Ovary (tissue), 9 donors: ENCODE data around the gene OTUD3. TPM values are rescaled to one million over a fixed set of nuclear protein-coding genes. Genes with fewer than 3 reads are reported as not detected.

Experiments used
- DNase-seq, 5 donors: peaks; one replicate each; pipeline ENCODE4 v3.0.0-alpha.2; 2019 to 2020
- H3K27ac ChIP-seq, 2 donors: fragments of 200-600 bp; one replicate each; pipeline versions ENCODE4 v1.5.1 to v1.8.0; 2019 to 2022
- H3K27me3 ChIP-seq: fragments of 200-600 bp; one replicate; pipeline ENCODE4 v1.8.0; 2022
- H3K36me3 ChIP-seq: fragments of 200-600 bp; sonication (generic); one replicate; pipeline ENCODE4 v1.5.1; 2019
- H3K4me1 ChIP-seq: one replicate; pipeline ENCODE4 v1.8.1; 2013; ENCODE audit warnings: mild to moderate bottlenecking, moderate library complexity; ENCODE audit not compliant: insufficient read depth
- H3K4me3 ChIP-seq: fragments of 200-600 bp; sonication (generic); one replicate; pipeline ENCODE4 v1.5.1; 2017
- H3K9me3 ChIP-seq, 2 donors: fragments of 200-600 bp in 1 of 2; sonication (generic) in 1 of 2; one replicate each; pipeline versions ENCODE4 v1.5.1 to v1.8.1; 2013 to 2019; ENCODE audit warnings: mild to moderate bottlenecking in 1 of 2, moderate library complexity in 1 of 2
- CTCF ChIP-seq, 3 donors: fragments of 450-650 bp in 2 of 3; fragments of 200-600 bp in 1 of 3; IDR thresholded peaks; one replicate each; pipeline versions ENCODE4 v1.5.1 to v1.8.0; 2016 to 2022; ENCODE audit warnings: antibody characterized with exemption in 3 of 3, mild to moderate bottlenecking in 1 of 3
- EP300 ChIP-seq: sonication (generic); formaldehyde crosslinking; IDR thresholded peaks from one replicate; pipeline ENCODE4 v1.6.1; 2017; ENCODE audit warnings: antibody characterized with exemption
- POLR2A ChIP-seq: fragments of 450-650 bp; IDR thresholded peaks from one replicate; pipeline ENCODE4 v1.6.1; 2017; ENCODE audit warnings: antibody characterized with exemption, mild to moderate bottlenecking, moderate library complexity
- WGBS, 3 donors: extraction: QIAGEN DNeasy Blood & Tissue Kit in 1 of 3; methylation state at CpG; one replicate each; pipeline versions ENCODE4 v1.1.5 to v1.1.7; 2013 to 2017; 5-methylcytosine and 5-hydroxymethylcytosine counted together
- intact Hi-C, 4 donors: fragments of 100-400 bp; cut with DNase I; formaldehyde crosslinking; loops; one replicate each; pipeline versions ENCODE4 v1.11.0 to v1.15.1; 2022 to 2023
- polyA plus RNA-seq, 2 donors: library from polyadenylated mRNA; stranded (reverse); fragments of 200-250 nt in 1 of 2; fragments of 350-450 nt in 1 of 2; fragmentation: Illumina TruSeq in 1 of 2; extraction: RNeasy Lipid Tissue Mini Kit (QIAGEN cat#74804) in 1 of 2; gene quantifications; one replicate each; pipeline ENCODE4 v1.2.3, GENCODE V29; 2013 to 2014
- total RNA-seq, 7 donors: library from RNA; depleted of rRNA in 2 of 7; stranded (reverse); fragments of >200 nt in 2 of 7; fragmentation: NEBNext Ultra II Directional in 3 of 7; extraction: Animal tissue kit (Norgen Biotek cat#: 25700) in 3 of 7; gene quantifications; one replicate each; pipeline versions ENCODE4 v1.1.0 to v1.2.4, GENCODE V29; 2016 to 2023
- donor health status: DM: no; HTN: no; CAD: no; lungs with moderate emphysema.
- donor health status: DM: no; HTN: no; CAD: no.
- donor health status: Bipolar disorder and iron deficiency.
- donor health status: DM: yes; HTN: yes; CAD: no.
- donor health status: DM: no; HTN: no; CAD: no.
- donor health status: DM: yes; HTN: yes; CAD: no.

OTUD3 gene
- total and polyA plus RNA-seq, 9 donors = 3.0 to 19.7 (median 9.4) TPM

DNA sequence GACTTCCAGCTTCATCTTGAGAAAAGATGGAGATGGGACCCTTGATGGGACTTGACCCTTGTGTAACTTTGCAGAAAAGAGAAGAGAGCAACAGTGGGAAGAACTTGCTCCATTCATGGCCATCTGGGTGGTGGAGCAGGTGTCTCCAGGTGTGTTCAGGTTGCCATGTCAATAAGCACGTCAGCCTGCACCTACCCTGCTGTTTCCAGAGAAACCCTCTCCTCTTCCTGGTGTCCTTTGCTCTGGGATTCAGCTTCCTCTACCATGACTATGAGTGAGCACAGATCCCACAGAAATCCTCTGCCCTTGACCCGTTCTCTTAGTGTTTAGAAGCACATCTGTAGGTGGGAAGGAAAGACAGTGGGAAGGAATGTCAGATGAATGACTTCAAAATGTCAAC is 21.8 kb upstream of the OTUD3 start:
- Histone ChIP-seq H3K9me3 (no peaks in the 10 kb centered on the region), H3K4me3 (no peak overlapping the region), H3K36me3 (no peaks in the 10 kb centered on the region), H3K27me3 (no peaks in the 10 kb centered on the region), H3K4me1 (no peaks in the 10 kb centered on the region), H3K27ac (no peak overlapping the region)
- intact Hi-C loops = no loop called here
- WGBS, 3 donors = 50 to 53% (median 52%) methylated on average over 2 of the region's 2 CpGs
- DNase-seq = no peak
- no peak for TF ChIP-seq POLR2A
- no peak for TF ChIP-seq EP300
- no peak for TF ChIP-seq CTCF (IDR thresholded peaks at IDR 0.05)

GRCh38 chr1:19861034-19861433 is 21.2 kb upstream of the OTUD3 start:
- 51 to 59% (median 54%) methylated on average over 2 of the region's 2 CpGs for WGBS, 3 donors

GRCh38 chr1:19861842-19862530 is 20.2 kb upstream of the OTUD3 start:
- TF ChIP-seq EP300 (no peak), POLR2A (no peak), CTCF (IDR thresholded peaks at IDR 0.05) (no peak)
- intact Hi-C loops = no loop called here
- H3K27me3 ChIP-seq = no peaks in the 10 kb centered on the region
- no peaks in the 10 kb centered on the region for H3K9me3 ChIP-seq
- no peak overlapping the region for H3K27ac ChIP-seq
- H3K4me1 ChIP-seq = no peaks in the 10 kb centered on the region
- no peaks in the 10 kb centered on the region for H3K36me3 ChIP-seq
- 73 to 85% (median 83%) methylated on average over 1 of the region's 1 CpG for WGBS, 3 donors
- DNase-seq = no peak
- no peak overlapping the region for H3K4me3 ChIP-seq

More at GRCh38 chr1:19861034-19861433, 21.2 kb upstream of the OTUD3 start:
- Histone ChIP-seq H3K4me1 (no peaks in the 10 kb centered on the region), H3K27me3 (no peaks in the 10 kb centered on the region), H3K27ac (no peak overlapping the region), H3K9me3 (no peaks in the 10 kb centered on the region), H3K4me3 (no peak overlapping the region), H3K36me3 (no peaks in the 10 kb centered on the region)
- DNase-seq = no peak
- intact Hi-C loops = no loop called here
- TF ChIP-seq CTCF (IDR thresholded peaks at IDR 0.05) (no peak), POLR2A (no peak), EP300 (no peak)

DNA sequence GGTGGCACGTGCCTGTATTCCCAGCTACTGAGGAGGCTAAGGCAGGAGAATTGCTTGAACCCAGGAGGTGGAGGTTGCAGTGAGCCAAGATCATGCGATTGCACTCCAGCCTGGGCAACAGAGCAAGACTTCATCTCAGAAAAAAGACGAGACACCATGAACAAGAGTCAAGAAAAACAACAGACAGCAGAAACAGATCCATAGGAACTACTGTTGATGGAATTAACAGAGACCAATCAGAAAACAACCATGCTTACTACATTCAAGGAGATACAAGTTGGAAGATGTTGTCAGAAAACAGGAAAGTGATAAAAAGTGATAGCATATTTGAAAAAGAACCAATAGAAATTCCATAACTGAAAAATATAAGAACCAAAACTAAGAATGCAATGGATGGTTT is 19.3 kb upstream of the OTUD3 start:
- intact Hi-C loops = no loop called here
- H3K4me3 ChIP-seq = no peak overlapping the region
- H3K4me1 ChIP-seq = no peaks in the 10 kb centered on the region
- H3K9me3 ChIP-seq = no peaks in the 10 kb centered on the region
- H3K27ac ChIP-seq = no peak overlapping the region
- WGBS, 3 donors = 86 to 91% (median 89%) methylated on average over 3 of the region's 3 CpGs
- H3K36me3 ChIP-seq = no peaks in the 10 kb centered on the region
- DNase-seq = no peak
- TF ChIP-seq EP300 (no peak), CTCF (IDR thresholded peaks at IDR 0.05) (no peak), POLR2A (no peak)
- no peaks in the 10 kb centered on the region for H3K27me3 ChIP-seq
